Body of pancreas (tissue), 4 donors: ENCODE results near the gene ADAMTS2. TPM values are rescaled to one million over a fixed set of nuclear protein-coding genes. Genes with fewer than 3 reads are reported as not detected.

ENCODE experiments used
- ATAC-seq: fragments of 150-250 bp; one replicate; pipeline ENCODE4 v1.9.1; 2016
- DNase-seq, 4 donors: peaks; one replicate each; pipeline ENCODE4 v3.0.0-alpha.2; 2019
- H3K27ac ChIP-seq, 4 donors: fragments of 200-600 bp; sonication (generic); 1 replicate in 3 of 4; 2 replicates in 1 of 4; pipeline versions ENCODE4 v1.5.1 to v1.6.1; 2016 to 2019; ENCODE audit warnings: mild to moderate bottlenecking in 1 of 4, mixed read lengths in 1 of 4, moderate library complexity in 1 of 4
- H3K27me3 ChIP-seq, 2 donors: fragments of 200-600 bp; sonication (generic); one replicate each; pipeline ENCODE4 v1.6.0; 2016; ENCODE audit warnings: mild to moderate bottlenecking in 1 of 2
- H3K36me3 ChIP-seq, 2 donors: fragments of 200-600 bp; sonication (generic); replicated peaks in 1 of 2; 2 replicates each; pipeline ENCODE4 v1.5.1; 2016; ENCODE audit warnings: low read depth in 2 of 2; ENCODE audit not compliant: insufficient read depth in 1 of 2
- H3K4me1 ChIP-seq: fragments of 200-600 bp; sonication (generic); one replicate; pipeline ENCODE4 v1.6.0; 2016
- H3K4me3 ChIP-seq, 2 donors: fragments of 200-600 bp; sonication (generic); 1 replicate in 1 of 2; 2 replicates in 1 of 2; pipeline ENCODE4 v1.5.1; 2016 to 2019
- H3K9me3 ChIP-seq, 3 donors: fragments of 200-600 bp; sonication (generic); 1 replicate in 2 of 3; 2 replicates in 1 of 3; pipeline ENCODE4 v1.5.1; 2016
- POLR2A ChIP-seq, 3 donors: fragments of 450-650 bp; IDR thresholded peaks; one replicate each; pipeline ENCODE4 v1.6.1; 2016; ENCODE audit warnings: antibody characterized with exemption in 3 of 3, mild to moderate bottlenecking in 2 of 3
- WGBS, 2 donors: methylation state at CpG; one replicate each; pipeline ENCODE4 v1.1.5; 2017; 5-methylcytosine and 5-hydroxymethylcytosine counted together
- intact Hi-C: fragments of 100-400 bp; cut with DNase I; formaldehyde crosslinking; loops from one replicate; pipeline ENCODE4 v1.15.1; 2023
- total RNA-seq, 2 donors: library from RNA; depleted of rRNA; stranded (reverse); fragments of >200 nt; gene quantifications; one replicate each; pipeline ENCODE4 v1.1.0, GENCODE V29; 2016
- TF ChIP-seq, protein P1 (sequence below), 7 experiments: fragments of 450-650 bp in 4 of 7; fragments of 200-600 bp in 3 of 7; sonication (generic) in 3 of 7; IDR thresholded peaks; one replicate each; pipeline ENCODE4 v1.5.1; 2016 to 2019; ENCODE audit warnings: antibody characterized with exemption in 7 of 7

ADAMTS2 gene
- total RNA-seq, 2 donors from 2014 or later: 9.1 to 19.1 TPM

DNA sequence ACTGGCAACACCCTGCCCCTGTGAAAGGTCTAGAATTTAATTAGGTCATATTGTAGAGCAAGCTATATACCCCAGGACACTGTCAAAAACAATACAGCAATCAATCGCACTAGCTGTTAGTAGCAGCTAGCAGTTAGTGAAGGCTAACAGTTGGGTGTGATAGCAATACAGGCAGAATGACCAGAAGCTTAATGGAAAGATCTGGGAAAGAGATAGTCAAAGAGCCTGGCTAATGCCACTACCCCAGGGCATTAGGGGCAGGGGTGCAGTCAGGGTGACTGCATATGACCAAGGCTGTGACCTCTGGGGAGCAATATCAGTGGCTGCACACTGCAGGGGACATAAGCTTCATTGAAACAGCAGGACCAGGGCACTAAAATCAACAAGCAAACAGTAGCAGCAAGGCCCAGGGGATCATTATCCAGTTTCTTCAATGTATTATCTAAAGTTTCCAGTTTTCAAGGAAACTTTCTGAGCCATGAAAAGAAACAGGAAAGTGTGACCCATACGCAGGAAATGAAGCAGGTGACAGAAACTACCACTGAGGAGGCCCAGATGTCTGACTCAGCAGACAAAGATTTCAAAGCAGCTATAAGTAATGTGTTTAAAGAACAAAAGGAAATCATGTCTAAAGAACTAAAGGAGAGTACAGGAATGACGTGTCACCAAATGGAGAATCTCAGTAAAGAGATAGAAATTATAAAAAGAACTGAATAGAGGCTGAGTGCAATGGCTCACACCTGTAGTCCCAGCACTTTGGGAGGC, 202.6 kb downstream of the ADAMTS2 start:
- intact Hi-C loops: no loop called here
- ATAC-seq (no peak), DNase-seq (no peak)
- TF ChIP-seq, protein P1, sequence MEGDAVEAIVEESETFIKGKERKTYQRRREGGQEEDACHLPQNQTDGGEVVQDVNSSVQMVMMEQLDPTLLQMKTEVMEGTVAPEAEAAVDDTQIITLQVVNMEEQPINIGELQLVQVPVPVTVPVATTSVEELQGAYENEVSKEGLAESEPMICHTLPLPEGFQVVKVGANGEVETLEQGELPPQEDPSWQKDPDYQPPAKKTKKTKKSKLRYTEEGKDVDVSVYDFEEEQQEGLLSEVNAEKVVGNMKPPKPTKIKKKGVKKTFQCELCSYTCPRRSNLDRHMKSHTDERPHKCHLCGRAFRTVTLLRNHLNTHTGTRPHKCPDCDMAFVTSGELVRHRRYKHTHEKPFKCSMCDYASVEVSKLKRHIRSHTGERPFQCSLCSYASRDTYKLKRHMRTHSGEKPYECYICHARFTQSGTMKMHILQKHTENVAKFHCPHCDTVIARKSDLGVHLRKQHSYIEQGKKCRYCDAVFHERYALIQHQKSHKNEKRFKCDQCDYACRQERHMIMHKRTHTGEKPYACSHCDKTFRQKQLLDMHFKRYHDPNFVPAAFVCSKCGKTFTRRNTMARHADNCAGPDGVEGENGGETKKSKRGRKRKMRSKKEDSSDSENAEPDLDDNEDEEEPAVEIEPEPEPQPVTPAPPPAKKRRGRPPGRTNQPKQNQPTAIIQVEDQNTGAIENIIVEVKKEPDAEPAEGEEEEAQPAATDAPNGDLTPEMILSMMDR (IDR thresholded peaks at IDR 0.05): no peak
- no peak for TF ChIP-seq POLR2A (IDR thresholded peaks at IDR 0.05)
- 71 to 80% methylated on average over 3 of the region's 3 CpGs for WGBS, 2 donors
- no peaks in the 10 kb centered on the region for H3K9me3 ChIP-seq
- H3K27ac ChIP-seq: no peak overlapping the region
- H3K27me3 ChIP-seq: no peaks in the 10 kb centered on the region
- no peaks in the 10 kb centered on the region for H3K36me3 ChIP-seq
- H3K4me1 ChIP-seq: no peaks in the 10 kb centered on the region
- H3K4me3 ChIP-seq: no peak overlapping the region

DNA sequence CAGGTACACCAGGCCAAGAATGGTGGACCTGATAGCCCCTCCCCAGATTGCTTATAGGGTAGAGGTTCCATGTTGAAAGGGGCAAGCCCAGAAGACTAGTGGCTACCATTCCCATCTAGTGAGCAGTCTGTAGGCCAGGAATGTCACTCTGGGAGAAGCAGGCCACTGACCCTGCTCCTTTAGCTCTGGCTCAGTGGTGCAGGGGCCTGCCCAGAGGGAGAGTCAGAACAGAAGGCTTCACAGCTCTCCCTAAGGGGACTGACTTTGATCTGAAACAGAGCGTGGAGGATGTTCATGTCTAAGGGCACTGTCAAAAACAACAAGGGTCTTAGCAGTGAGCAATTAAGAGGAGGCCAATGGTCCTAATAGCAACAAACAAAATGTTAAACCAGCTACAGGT, 203.4 kb downstream of the ADAMTS2 start:
- intact Hi-C loops: no loop called here
- H3K4me3 ChIP-seq: no peak overlapping the region
- no peaks in the 10 kb centered on the region for H3K4me1 ChIP-seq
- ATAC-seq (no peak), DNase-seq (no peak)
- 89 to 91% methylated on average over 1 of the region's 1 CpG for WGBS, 2 donors
- no peaks in the 10 kb centered on the region for H3K27me3 ChIP-seq
- no peaks in the 10 kb centered on the region for H3K9me3 ChIP-seq
- H3K27ac ChIP-seq: no peak overlapping the region
- no peaks in the 10 kb centered on the region for H3K36me3 ChIP-seq
- TF ChIP-seq, protein P1 (IDR thresholded peaks at IDR 0.05): no peak

DNA sequence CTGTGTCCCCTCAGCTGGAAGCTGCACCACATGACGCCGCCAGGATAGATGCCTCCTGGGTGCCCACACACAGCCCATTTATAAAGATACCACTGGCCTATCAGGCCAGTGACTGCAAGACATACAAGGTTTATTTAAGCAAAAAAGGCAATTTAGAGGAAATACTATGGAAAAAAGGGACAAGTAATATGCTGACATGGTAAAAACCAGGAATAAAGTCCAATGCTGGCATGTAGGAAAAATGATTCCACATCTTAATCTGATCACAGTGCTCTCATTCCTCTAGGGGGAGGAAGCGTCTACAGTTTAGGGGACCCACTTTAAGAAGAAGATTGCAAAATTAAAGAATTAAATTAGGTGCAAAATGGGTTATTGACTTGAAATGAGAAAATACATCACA, 205.0 kb downstream of the ADAMTS2 start:
- Histone ChIP-seq H3K27ac (no peak overlapping the region), H3K27me3 (no peaks in the 10 kb centered on the region), H3K4me1 (no peaks in the 10 kb centered on the region), H3K36me3 (no peaks in the 10 kb centered on the region), H3K4me3 (no peak overlapping the region), H3K9me3 (no peaks in the 10 kb centered on the region)
- intact Hi-C loops: no loop called here
- WGBS, 2 donors: 67 to 70% methylated on average over 3 of the region's 3 CpGs
- DNase-seq: no peak
- TF ChIP-seq, protein P1 (IDR thresholded peaks at IDR 0.05): no peak
- no peak for TF ChIP-seq POLR2A (IDR thresholded peaks at IDR 0.05)
- ATAC-seq: no peak

DNA sequence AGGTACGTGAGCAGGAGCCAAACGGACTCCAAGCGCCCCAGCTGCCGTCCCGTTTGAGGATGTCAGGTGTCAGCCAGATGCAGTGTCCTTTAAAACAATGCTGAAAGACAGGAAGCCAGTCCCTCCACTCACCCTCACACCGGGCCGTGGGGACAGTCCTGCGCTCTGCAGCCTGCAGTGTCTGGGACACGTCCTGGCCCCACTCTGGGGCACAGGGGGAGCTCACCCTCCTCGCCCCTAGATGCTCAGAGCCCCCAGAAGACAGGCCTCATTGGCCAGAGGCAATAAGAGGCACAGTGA, 205.4 kb downstream of the ADAMTS2 start:
- Histone ChIP-seq H3K27ac (no peak overlapping the region), H3K4me3 (no peak overlapping the region), H3K36me3 (no peaks in the 10 kb centered on the region), H3K9me3 (no peaks in the 10 kb centered on the region), H3K27me3 (no peaks in the 10 kb centered on the region), H3K4me1 (no peaks in the 10 kb centered on the region)
- DNase-seq (no peak), ATAC-seq (no peak)
- 49 to 62% methylated on average over 5 to 10 of the region's 10 CpGs for WGBS, 2 donors
- TF ChIP-seq, protein P1 (IDR thresholded peaks at IDR 0.05): no peak
- TF ChIP-seq POLR2A (IDR thresholded peaks at IDR 0.05): no peak
- intact Hi-C loops: no loop called here
